Suprapubic skin (tissue), 3 donors: ENCODE data around the gene WDFY2.

Experiments
- POLR2AphosphoS5 ChIP-seq, 3 donors: sonication (generic); formaldehyde crosslinking; IDR thresholded peaks; one replicate each; pipeline ENCODE4 v1.6.1; 2017; ENCODE audit warnings: antibody characterized with exemption in 3 of 3
- TF ChIP-seq, protein P1 (sequence below), 2 donors: fragments of 200-600 bp in 1 of 2; fragments of 450-650 bp in 1 of 2; sonication (generic) in 1 of 2; IDR thresholded peaks; one replicate each; pipeline ENCODE4 v1.5.1; 2016 to 2019; ENCODE audit warnings: antibody characterized with exemption in 2 of 2, mild to moderate bottlenecking in 1 of 2, moderate library complexity in 1 of 2

DNA sequence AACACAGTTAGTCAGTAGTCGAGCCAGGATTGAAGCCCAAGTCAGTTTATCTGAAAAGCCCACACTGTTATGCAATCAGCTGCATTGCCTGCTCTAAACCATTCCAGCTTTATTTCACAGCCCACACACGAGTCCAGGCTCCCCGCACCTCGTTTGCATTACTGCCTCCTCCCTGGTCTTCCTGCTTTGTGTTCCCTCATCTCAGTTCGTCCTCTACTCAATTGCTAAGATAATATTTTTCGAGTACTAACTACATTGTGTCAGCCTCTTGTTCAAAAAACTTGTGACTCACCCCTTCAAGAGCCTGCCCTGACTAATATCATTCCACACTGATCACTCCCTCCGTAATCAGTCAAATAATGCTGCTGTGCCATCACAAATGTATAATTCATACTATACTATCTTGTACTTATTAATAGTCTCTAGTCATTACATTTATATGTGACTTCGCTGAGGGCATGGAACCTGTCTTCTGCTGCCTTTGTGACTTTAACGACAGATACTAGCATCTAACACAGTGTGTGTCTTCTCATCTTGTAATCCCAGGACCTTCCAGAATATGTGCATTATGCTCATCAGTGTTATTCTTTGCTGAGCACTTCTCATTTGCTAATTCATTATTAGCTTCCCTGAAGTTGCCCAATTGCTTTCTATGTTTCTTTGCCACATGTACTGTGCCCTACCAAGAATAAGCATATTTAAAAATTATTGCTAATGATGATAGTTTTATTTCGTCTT lies 26.2 kb upstream of the WDFY2 start:
- no peak for TF ChIP-seq POLR2AphosphoS5 (IDR thresholded peaks at IDR 0.05)
- TF ChIP-seq, protein P1, sequence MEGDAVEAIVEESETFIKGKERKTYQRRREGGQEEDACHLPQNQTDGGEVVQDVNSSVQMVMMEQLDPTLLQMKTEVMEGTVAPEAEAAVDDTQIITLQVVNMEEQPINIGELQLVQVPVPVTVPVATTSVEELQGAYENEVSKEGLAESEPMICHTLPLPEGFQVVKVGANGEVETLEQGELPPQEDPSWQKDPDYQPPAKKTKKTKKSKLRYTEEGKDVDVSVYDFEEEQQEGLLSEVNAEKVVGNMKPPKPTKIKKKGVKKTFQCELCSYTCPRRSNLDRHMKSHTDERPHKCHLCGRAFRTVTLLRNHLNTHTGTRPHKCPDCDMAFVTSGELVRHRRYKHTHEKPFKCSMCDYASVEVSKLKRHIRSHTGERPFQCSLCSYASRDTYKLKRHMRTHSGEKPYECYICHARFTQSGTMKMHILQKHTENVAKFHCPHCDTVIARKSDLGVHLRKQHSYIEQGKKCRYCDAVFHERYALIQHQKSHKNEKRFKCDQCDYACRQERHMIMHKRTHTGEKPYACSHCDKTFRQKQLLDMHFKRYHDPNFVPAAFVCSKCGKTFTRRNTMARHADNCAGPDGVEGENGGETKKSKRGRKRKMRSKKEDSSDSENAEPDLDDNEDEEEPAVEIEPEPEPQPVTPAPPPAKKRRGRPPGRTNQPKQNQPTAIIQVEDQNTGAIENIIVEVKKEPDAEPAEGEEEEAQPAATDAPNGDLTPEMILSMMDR (IDR thresholded peaks at IDR 0.05), result no peak
